Measurements from ENCODE around the gene PPP1R9B. TPM values are rescaled to one million over a fixed set of nuclear protein-coding genes. Genes with fewer than 3 reads are reported as not detected.

The PPP1R9B gene
- total RNA-seq, 1 experiment from 2014 or later: 112 TPM

DNA sequence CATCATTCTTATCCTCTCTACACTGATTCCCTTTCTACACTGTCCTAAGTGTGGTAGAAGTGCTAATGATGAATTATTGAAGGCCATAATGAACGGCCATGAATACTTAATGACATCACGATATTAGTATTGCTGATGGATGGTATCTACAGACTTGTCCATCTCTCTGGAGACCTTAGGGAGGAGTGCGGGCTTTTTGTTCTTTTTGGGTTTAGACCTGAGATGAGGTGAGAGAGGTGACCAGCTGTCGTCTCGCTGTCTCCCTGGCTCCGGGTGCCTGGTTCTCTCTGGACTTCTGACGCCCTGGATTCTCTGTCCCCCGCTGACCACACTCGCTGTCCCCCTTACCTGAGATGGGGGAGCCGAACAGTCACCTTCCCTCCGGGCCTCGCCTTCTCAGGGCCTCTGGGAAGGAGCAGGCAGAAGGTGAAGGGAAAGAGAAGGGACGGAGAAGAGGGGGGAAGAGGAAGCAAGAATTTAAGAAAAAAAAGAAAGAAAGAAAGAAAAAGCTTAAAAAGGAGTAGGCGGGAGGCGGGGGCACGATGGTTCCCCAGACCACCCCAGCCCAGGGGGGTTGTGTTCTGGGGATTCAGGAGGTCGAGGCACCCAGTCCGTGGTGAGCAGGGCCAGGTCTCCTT, 32.4 kb upstream of the PPP1R9B start:
- CTCF ChIA-PET: interaction anchor here (1.1 kb wide), 2 partner anchors 9 to 31 kb away, joined by 3 read pairs; no protein-coding TSS in a partner anchor
- TF ChIP-seq FOSL1 (IDR thresholded peaks at IDR 0.05; ENCODE audit: low read depth) (no peak), CEBPB (IDR thresholded peaks at IDR 0.05; ENCODE audit: low read depth) (no peak), EGR1 (IDR thresholded peaks at IDR 0.05; ENCODE audit: low read depth) (no peak), SIN3A (IDR thresholded peaks at IDR 0.05; ENCODE audit: low read depth) (no peak), TCF7L2 (IDR thresholded peaks at IDR 0.05; ENCODE audit: borderline replicate concordance, extremely low read depth, insufficient read depth, insufficient read length) (no peak), ZFX (IDR thresholded peaks at IDR 0.05) (no peak), ZNF274 (IDR thresholded peaks at IDR 0.05; ENCODE audit: low read depth, low read length) (no peak)
- H3K4me1 ChIP-seq (ENCODE audit: control insufficient read depth in 1 of 2, insufficient read depth in 2 of 2, low read length in 2 of 2): peaks cover 12 to 13% of the 10 kb centered on the region in 2 experiments
- DNase-seq (ENCODE audit: low read depth, low spot score) (no peak), ATAC-seq (no peak)
- RAD21 ChIA-PET (ENCODE audit: low non-redundant PET in 1 of 2, low total read pairs in 2 of 2, uncharacterized antibody in 2 of 2, unreplicated experiment in 2 of 2): no interaction called here
- no peak overlapping the region for H3K9ac ChIP-seq (ENCODE audit: low read length)
- intact Hi-C loops (cut with micrococcal nuclease): no loop called here
- H3K9me2 ChIP-seq (ENCODE audit: insufficient read depth): no peaks in the 10 kb centered on the region
- H3K27ac ChIP-seq (ENCODE audit: low read depth, low read length): no peak overlapping the region
- 0 out of 4 replicates have a peak, but pooled peaks cover 0 to 9% of the 10 kb centered on the region in 2 experiments for H3K36me3 ChIP-seq (ENCODE audit: control insufficient read depth in 1 of 2, insufficient read depth in 2 of 2, low read length in 2 of 2)
- BruUV-seq (replicated peaks): no TSS peak
- no peak overlapping the region for H3K4me3 ChIP-seq (replicated peaks in 1 of 2; ENCODE audit: low read depth in 1 of 2, low read length in 2 of 2)
- no peaks in the 10 kb centered on the region for H3K9me3 ChIP-seq (ENCODE audit: control insufficient read depth in 1 of 2, insufficient read depth in 1 of 2, low read depth in 1 of 2, low read length in 2 of 2)
- H2AFZ ChIP-seq (ENCODE audit: low read depth, low read length, poor library complexity, severe bottlenecking): no peak overlapping the region
- H3K4me2 ChIP-seq (ENCODE audit: low read length): no peak overlapping the region
- H4K20me1 ChIP-seq (ENCODE audit: insufficient read depth): no peaks in the 10 kb centered on the region
- no peaks in the 10 kb centered on the region for H3K79me2 ChIP-seq (ENCODE audit: insufficient read depth, low read length)
- POLR2A ChIA-PET: no interaction called here
- H3K27me3 ChIP-seq (ENCODE audit: insufficient read depth, low read length): no peaks in the 10 kb centered on the region

DNA sequence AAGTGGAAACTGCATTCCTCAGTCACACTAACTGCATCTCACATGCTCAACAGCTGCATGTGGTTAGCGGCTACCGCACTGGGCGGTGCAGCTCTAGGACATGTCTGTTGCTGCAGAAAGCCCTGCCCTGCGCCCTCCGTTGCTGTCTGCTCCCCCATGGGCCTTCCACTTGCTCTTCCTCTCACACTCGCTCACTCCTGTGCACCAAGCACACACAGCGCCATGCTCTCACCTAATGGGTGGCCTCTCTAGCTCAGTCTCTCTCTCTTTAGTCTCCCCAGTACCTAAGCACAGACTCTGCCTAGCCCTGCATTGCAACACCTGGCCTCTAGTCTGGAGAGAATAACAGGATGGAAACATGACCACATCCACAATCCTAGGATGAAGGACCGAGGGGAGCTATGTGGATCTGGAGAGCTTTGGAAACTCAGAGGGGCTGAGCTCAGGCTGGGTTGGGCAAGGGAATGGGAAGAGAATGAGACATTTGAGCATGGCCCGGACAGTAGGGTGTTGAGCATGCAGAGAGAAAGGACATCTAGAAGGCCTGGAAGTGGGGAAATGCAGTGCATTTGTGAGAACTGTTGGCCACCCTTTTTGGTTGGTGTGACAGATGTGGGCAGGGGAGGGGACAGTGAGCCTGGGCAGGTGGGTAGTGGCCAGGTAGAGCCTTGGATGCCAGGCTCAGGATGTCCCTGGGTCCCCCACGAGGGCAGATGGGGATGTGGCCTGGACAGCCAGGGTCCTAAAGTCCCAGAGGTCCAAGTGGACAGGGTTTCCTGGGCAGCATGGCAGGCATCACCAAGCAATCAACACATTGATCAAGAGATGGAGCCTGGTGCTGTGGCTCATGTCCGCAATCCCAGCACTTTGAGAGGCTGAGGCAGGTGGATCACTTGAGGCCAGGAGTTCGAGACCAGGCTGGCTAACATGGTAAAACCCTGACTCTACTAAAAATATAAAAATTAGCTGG, 31.4 kb upstream of the PPP1R9B start:
- no peak overlapping the region for H3K27ac ChIP-seq (ENCODE audit: low read depth, low read length)
- DNase-seq (ENCODE audit: low read depth, low spot score) (no peak), ATAC-seq (no peak)
- intact Hi-C loops (cut with micrococcal nuclease): no loop called here
- no peaks in the 10 kb centered on the region for H4K20me1 ChIP-seq (ENCODE audit: insufficient read depth)
- H3K4me3 ChIP-seq (replicated peaks in 1 of 2; ENCODE audit: low read depth in 1 of 2, low read length in 2 of 2): no peak overlapping the region
- H3K79me2 ChIP-seq (ENCODE audit: insufficient read depth, low read length): no peaks in the 10 kb centered on the region
- ChIA-PET POLR2A (no interaction called here), CTCF (interaction anchor here (1.0 to 1.5 kb wide), 5 partner anchors 8 to 88 kb away, joined by 3 to 4 read pairs (median 3); no protein-coding TSS in a partner anchor), RAD21 (ENCODE audit: low non-redundant PET in 1 of 2, low total read pairs in 2 of 2, uncharacterized antibody in 2 of 2, unreplicated experiment in 2 of 2) (no interaction called here)
- no TSS peak for BruUV-seq (replicated peaks)
- H3K9me3 ChIP-seq (ENCODE audit: control insufficient read depth in 1 of 2, insufficient read depth in 1 of 2, low read depth in 1 of 2, low read length in 2 of 2): no peaks in the 10 kb centered on the region
- 0 out of 4 replicates have a peak, but pooled peaks cover 0 to 6% of the 10 kb centered on the region in 2 experiments for H3K36me3 ChIP-seq (ENCODE audit: control insufficient read depth in 1 of 2, insufficient read depth in 2 of 2, low read length in 2 of 2)
- H3K4me2 ChIP-seq (ENCODE audit: low read length): no peak overlapping the region
- H3K27me3 ChIP-seq (ENCODE audit: insufficient read depth, low read length): no peaks in the 10 kb centered on the region
- no peak overlapping the region for H3K9ac ChIP-seq (ENCODE audit: low read length)
- H3K9me2 ChIP-seq (ENCODE audit: insufficient read depth): no peaks in the 10 kb centered on the region
- peaks cover 22 to 24% of the 10 kb centered on the region in 2 experiments for H3K4me1 ChIP-seq (ENCODE audit: control insufficient read depth in 1 of 2, insufficient read depth in 2 of 2, low read length in 2 of 2)
- no peak overlapping the region for H2AFZ ChIP-seq (ENCODE audit: low read depth, low read length, poor library complexity, severe bottlenecking)
- TF ChIP-seq, protein P1, sequence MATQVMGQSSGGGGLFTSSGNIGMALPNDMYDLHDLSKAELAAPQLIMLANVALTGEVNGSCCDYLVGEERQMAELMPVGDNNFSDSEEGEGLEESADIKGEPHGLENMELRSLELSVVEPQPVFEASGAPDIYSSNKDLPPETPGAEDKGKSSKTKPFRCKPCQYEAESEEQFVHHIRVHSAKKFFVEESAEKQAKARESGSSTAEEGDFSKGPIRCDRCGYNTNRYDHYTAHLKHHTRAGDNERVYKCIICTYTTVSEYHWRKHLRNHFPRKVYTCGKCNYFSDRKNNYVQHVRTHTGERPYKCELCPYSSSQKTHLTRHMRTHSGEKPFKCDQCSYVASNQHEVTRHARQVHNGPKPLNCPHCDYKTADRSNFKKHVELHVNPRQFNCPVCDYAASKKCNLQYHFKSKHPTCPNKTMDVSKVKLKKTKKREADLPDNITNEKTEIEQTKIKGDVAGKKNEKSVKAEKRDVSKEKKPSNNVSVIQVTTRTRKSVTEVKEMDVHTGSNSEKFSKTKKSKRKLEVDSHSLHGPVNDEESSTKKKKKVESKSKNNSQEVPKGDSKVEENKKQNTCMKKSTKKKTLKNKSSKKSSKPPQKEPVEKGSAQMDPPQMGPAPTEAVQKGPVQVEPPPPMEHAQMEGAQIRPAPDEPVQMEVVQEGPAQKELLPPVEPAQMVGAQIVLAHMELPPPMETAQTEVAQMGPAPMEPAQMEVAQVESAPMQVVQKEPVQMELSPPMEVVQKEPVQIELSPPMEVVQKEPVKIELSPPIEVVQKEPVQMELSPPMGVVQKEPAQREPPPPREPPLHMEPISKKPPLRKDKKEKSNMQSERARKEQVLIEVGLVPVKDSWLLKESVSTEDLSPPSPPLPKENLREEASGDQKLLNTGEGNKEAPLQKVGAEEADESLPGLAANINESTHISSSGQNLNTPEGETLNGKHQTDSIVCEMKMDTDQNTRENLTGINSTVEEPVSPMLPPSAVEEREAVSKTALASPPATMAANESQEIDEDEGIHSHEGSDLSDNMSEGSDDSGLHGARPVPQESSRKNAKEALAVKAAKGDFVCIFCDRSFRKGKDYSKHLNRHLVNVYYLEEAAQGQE (IDR thresholded peaks at IDR 0.05; ENCODE audit: low read depth): no peak
- TF ChIP-seq ZNF274 (IDR thresholded peaks at IDR 0.05; ENCODE audit: low read depth, low read length) (no peak), EGR1 (IDR thresholded peaks at IDR 0.05; ENCODE audit: low read depth) (no peak), EZH2phosphoT487 (IDR thresholded peaks at IDR 0.05; ENCODE audit: borderline replicate concordance) (no peak), FOSL1 (IDR thresholded peaks at IDR 0.05; ENCODE audit: low read depth) (no peak), SP1 (IDR thresholded peaks at IDR 0.05; ENCODE audit: low read depth) (no peak), POLR2AphosphoS5 (IDR thresholded peaks at IDR 0.05; ENCODE audit: low read depth, low read length) (no peak), YY1 (IDR thresholded peaks at IDR 0.05; ENCODE audit: extremely low read depth, insufficient replicate concordance, low read depth, low read length) (no peak), EZH2 (IDR thresholded peaks at IDR 0.05) (no peak), CEBPB (IDR thresholded peaks at IDR 0.05; ENCODE audit: low read depth) (no peak)
- TF ChIP-seq, protein P2, sequence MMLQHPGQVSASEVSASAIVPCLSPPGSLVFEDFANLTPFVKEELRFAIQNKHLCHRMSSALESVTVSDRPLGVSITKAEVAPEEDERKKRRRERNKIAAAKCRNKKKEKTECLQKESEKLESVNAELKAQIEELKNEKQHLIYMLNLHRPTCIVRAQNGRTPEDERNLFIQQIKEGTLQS (IDR thresholded peaks at IDR 0.05): no peak

Data from HCT116 (cell line).